DND-41 (cell line): ENCODE data around the gene DNAJC15.
"Not testable (repeated sequence)": the region's sequence is repeated elsewhere in the genome, so short reads cannot be mapped to it uniquely, and the experiment has no call there.

Source experiments
- ATAC-seq: fragments of 200-7000 bp; cut with Tn5 transposase; 3 replicates; pipeline ENCODE4 v1.9.1; 2021; ENCODE audit warnings: low read depth; ENCODE audit not compliant: insufficient read depth
- DNase-seq: peaks from one replicate; pipeline ENCODE4 v3.0.0-alpha.2; 2020
- H2AFZ ChIP-seq: 2 replicates; pipeline ENCODE4 v1.6.0; 2012; ENCODE audit warnings: low read depth, low read length
- H3K27ac ChIP-seq: 2 replicates; pipeline ENCODE4 v1.5.1; 2012; ENCODE audit warnings: low read length, inconsistent platforms
- H3K27me3 ChIP-seq: fragments of 200-600 bp; sonication (generic); 2 replicates; pipeline ENCODE4 v1.6.0; 2012; ENCODE audit warnings: low read length, mild to moderate bottlenecking, inconsistent platforms; ENCODE audit not compliant: insufficient read depth, poor library complexity
- H3K36me3 ChIP-seq: 2 replicates; pipeline ENCODE4 v1.5.1; 2012; ENCODE audit warnings: low read length, inconsistent platforms; ENCODE audit not compliant: insufficient read depth
- H3K4me1 ChIP-seq: 2 replicates; pipeline ENCODE4 v1.5.1; 2012; ENCODE audit warnings: mild to moderate bottlenecking, low read length; ENCODE audit not compliant: insufficient read depth
- H3K4me2 ChIP-seq: 2 replicates; pipeline ENCODE4 v1.6.0; 2012; ENCODE audit warnings: mild to moderate bottlenecking, moderate library complexity, low read length, inconsistent platforms; ENCODE audit not compliant: insufficient read depth
- H3K4me3 ChIP-seq, 2 experiments: fragments of 200-600 bp in 1 of 2; shearing (Covaris generic) in 1 of 2; 2 replicates each; pipeline ENCODE4 v1.5.1; 2012 to 2016; ENCODE audit warnings: inconsistent platforms in 2 of 2, low read length in 2 of 2, mild to moderate bottlenecking in 2 of 2, low read depth in 1 of 2, moderate library complexity in 1 of 2
- H3K79me2 ChIP-seq: 2 replicates; pipeline ENCODE4 v1.6.0; 2012; ENCODE audit warnings: low read length, inconsistent platforms; ENCODE audit not compliant: insufficient read depth
- H3K9ac ChIP-seq: 2 replicates; pipeline ENCODE4 v1.6.0; 2012; ENCODE audit warnings: low read depth, mild to moderate bottlenecking, inconsistent platforms, low read length, moderate library complexity
- H3K9me3 ChIP-seq: 2 replicates; pipeline ENCODE4 v1.5.1; 2012; ENCODE audit warnings: low read length, moderate library complexity, mild to moderate bottlenecking, inconsistent platforms; ENCODE audit not compliant: insufficient read depth, severe bottlenecking
- H4K20me1 ChIP-seq: 2 replicates; pipeline ENCODE4 v1.6.0; 2012; ENCODE audit warnings: low read length; ENCODE audit not compliant: insufficient read depth
- CTCF ChIP-seq: IDR thresholded peaks from 2 replicates; pipeline ENCODE4 v1.5.1; 2012; ENCODE audit warnings: borderline replicate concordance, low read length, moderate library complexity, mild to moderate bottlenecking; ENCODE audit not compliant: poor library complexity, severe bottlenecking; ENCODE audit errors: extremely low read depth
- EZH2 ChIP-seq: IDR thresholded peaks from 3 replicates; pipeline ENCODE4 v1.6.1; 2012; ENCODE audit warnings: borderline replicate concordance, low read depth, mild to moderate bottlenecking, moderate library complexity, low read length, inconsistent platforms; ENCODE audit not compliant: severe bottlenecking

Gene DNAJC15

GRCh38 chr13:42985312-42986175, 37.8 kb upstream of the DNAJC15 start:
- no peaks in the 10 kb centered on the region for H3K79me2 ChIP-seq
- H3K4me2 ChIP-seq, result no peak overlapping the region
- no peak overlapping the region for H3K4me3 ChIP-seq
- H3K36me3 ChIP-seq, result no peaks in the 10 kb centered on the region
- no peaks in the 10 kb centered on the region for H4K20me1 ChIP-seq
- TF ChIP-seq EZH2 (no peak), CTCF (no peak)
- H2AFZ ChIP-seq, result no peak overlapping the region
- peaks cover 13% of the 10 kb centered on the region for H3K4me1 ChIP-seq
- no peak for DNase-seq
- H3K27me3 ChIP-seq, result no peaks in the 10 kb centered on the region
- no peak overlapping the region for H3K9ac ChIP-seq
- ATAC-seq, result no peak
- no peaks in the 10 kb centered on the region for H3K9me3 ChIP-seq
- no peak overlapping the region for H3K27ac ChIP-seq

- Histone ChIP-seq H3K4me1 (peaks cover 19% of the 10 kb centered on the region), H2AFZ (no peak overlapping the region), H3K36me3 (no peaks in the 10 kb centered on the region), H3K9me3 (no peaks in the 10 kb centered on the region), H3K79me2 (0 out of 2 replicates have a peak, but pooled peaks cover 4% of the 10 kb centered on the region), H3K27ac (no peak overlapping the region), H3K9ac (no peak overlapping the region), H3K27me3 (no peaks in the 10 kb centered on the region), H4K20me1 (no peaks in the 10 kb centered on the region), H3K4me3 (no peak overlapping the region), H3K4me2 (no peak overlapping the region)
- no peak for DNase-seq
- ATAC-seq, result no peak
- TF ChIP-seq EZH2, result no peak
- no peak for TF ChIP-seq CTCF
These were observed 37.2 kb upstream of the DNAJC15 start for GRCh38 chr13:42986176-42986574.

GRCh38 chr13:42990291-42991232, 32.8 kb upstream of the DNAJC15 start:
- Histone ChIP-seq H3K4me1 (peaks cover 41% of the 10 kb centered on the region), H3K27ac (peak overlapping the region; percentile 62), H4K20me1 (no peaks in the 10 kb centered on the region), H2AFZ (peak overlapping the region; percentile 11), H3K9me3 (no peaks in the 10 kb centered on the region), H3K36me3 (no peaks in the 10 kb centered on the region), H3K4me3 (peak overlapping the region in 1 of 2 experiments; percentile 63; a peak in 2 of 4 replicates), H3K27me3 (no peaks in the 10 kb centered on the region), H3K9ac (peak overlapping the region; percentile 64; the same call in 1 of the 2 replicates), H3K4me2 (peak overlapping the region; percentile 69), H3K79me2 (0 out of 2 replicates have a peak, but pooled peaks cover 4% of the 10 kb centered on the region)
- no peak for TF ChIP-seq CTCF
- no peak for TF ChIP-seq EZH2
- DNase-seq (no peak), ATAC-seq (no peak)

- DNase-seq, ATAC-seq, H3K9me3 ChIP-seq, H3K79me2 ChIP-seq, H3K27me3 ChIP-seq, H4K20me1 ChIP-seq, H3K36me3 ChIP-seq: not testable (repeated sequence)
- Histone ChIP-seq H3K4me3 (peak overlapping the region; percentile 36 to 63; a peak in 3 of 4 replicates), H3K9ac (peak overlapping the region; percentile 64), H3K27ac (peak overlapping the region; percentile 80), H3K4me1 (peaks cover 41% of the 10 kb centered on the region), H3K4me2 (peak overlapping the region; percentile 69), H2AFZ (peak overlapping the region; percentile 83)
These were observed 32.0 kb upstream of the DNAJC15 start for GRCh38 chr13:42991233-42991897.
